Epidermal melanocyte (primary cell): Measurements from ENCODE around the gene TYRO3.

Experiments
- DNase-seq: peaks from one replicate; pipeline ENCODE4 v3.0.0; 2011; ENCODE audit warnings: low spot score; ENCODE audit not compliant: insufficient read length

The TYRO3 gene

GRCh38 chr15:41558400-41559238 lies at the start of gene TYRO3:
TSS of gene TYRO3 (plus strand) at chr15:41559212. CDS start at chr15:41559258, 46 bp downstream.
- DNase-seq: peak; percentile 66

GRCh38 chr15:41510728-41511127 lies 48.3 kb upstream of the TYRO3 start:
- no peak for DNase-seq

- no peak for DNase-seq
These were observed 47.6 kb upstream of the TYRO3 start for GRCh38 chr15:41511331-41511898.

- no peak for DNase-seq
These were observed 47.1 kb upstream of the TYRO3 start for GRCh38 chr15:41511899-41512369.

GRCh38 chr15:41512512-41512939 lies 46.5 kb upstream of the TYRO3 start:
- no peak for DNase-seq

- DNase-seq: no peak
These were observed 46.0 kb upstream of the TYRO3 start for GRCh38 chr15:41512940-41513505.

GRCh38 chr15:41513506-41514227 lies 45.3 kb upstream of the TYRO3 start, which contains the start of gene LTK:
TSS of gene LTK (minus strand) at chr15:41513827. CDS start at chr15:41513709, 118 bp downstream.
- DNase-seq: no peak

- DNase-seq: no peak
These were observed 41.0 kb upstream of the TYRO3 start for GRCh38 chr15:41517895-41518449.

GRCh38 chr15:41520636-41521035 lies 38.4 kb upstream of the TYRO3 start:
- no peak for DNase-seq

GRCh38 chr15:41521614-41522013 lies 37.4 kb upstream of the TYRO3 start:
- DNase-seq: no peak

GRCh38 chr15:41523097-41523496 lies 35.9 kb upstream of the TYRO3 start:
- no peak for DNase-seq

- DNase-seq: no peak
These were observed 28.6 kb upstream of the TYRO3 start for GRCh38 chr15:41530363-41530956.

GRCh38 chr15:41535544-41535943 lies 23.5 kb upstream of the TYRO3 start:
- no peak for DNase-seq

- no peak for DNase-seq
These were observed 22.1 kb upstream of the TYRO3 start for GRCh38 chr15:41536866-41537265.

- DNase-seq: no peak
These were observed 15.5 kb upstream of the TYRO3 start for GRCh38 chr15:41543521-41543870.

- DNase-seq: no peak
These were observed 14.4 kb upstream of the TYRO3 start for GRCh38 chr15:41544650-41545015.

GRCh38 chr15:41545218-41545617 lies 13.8 kb upstream of the TYRO3 start:
- no peak for DNase-seq

GRCh38 chr15:41546851-41547786 lies 11.9 kb upstream of the TYRO3 start:
- no peak for DNase-seq

GRCh38 chr15:41550066-41550775 lies 8.8 kb upstream of the TYRO3 start:
- no peak for DNase-seq
